T-helper 1 cell treated with Interleukin-12 subunit alpha and Interleukin-12 subunit beta and Interleukin-4 antibody, amounts not matched to agents 30 ng/mL and 1 ng/mL, for 36 hours (primary cell): ENCODE results near the gene RAB11B. TPM values are rescaled to one million over a fixed set of nuclear protein-coding genes. Genes with fewer than 3 reads are reported as not detected.
"Not testable (repeated sequence)": the region's sequence is repeated elsewhere in the genome, so short reads cannot be mapped to it uniquely, and the experiment has no call there.

Experiments used
- intact Hi-C: fragments of 100-400 bp; cut with micrococcal nuclease; formaldehyde crosslinking; loops from one replicate; pipeline ENCODE4 v1.15.1; 2024
- total RNA-seq: library from RNA; stranded (reverse); gene quantifications from 2 replicates; pipeline ENCODE4 v1.2.3, GENCODE V29; 2022

Gene RAB11B
- total RNA-seq, 1 donor from 2014 or later: 93.7 TPM

DNA sequence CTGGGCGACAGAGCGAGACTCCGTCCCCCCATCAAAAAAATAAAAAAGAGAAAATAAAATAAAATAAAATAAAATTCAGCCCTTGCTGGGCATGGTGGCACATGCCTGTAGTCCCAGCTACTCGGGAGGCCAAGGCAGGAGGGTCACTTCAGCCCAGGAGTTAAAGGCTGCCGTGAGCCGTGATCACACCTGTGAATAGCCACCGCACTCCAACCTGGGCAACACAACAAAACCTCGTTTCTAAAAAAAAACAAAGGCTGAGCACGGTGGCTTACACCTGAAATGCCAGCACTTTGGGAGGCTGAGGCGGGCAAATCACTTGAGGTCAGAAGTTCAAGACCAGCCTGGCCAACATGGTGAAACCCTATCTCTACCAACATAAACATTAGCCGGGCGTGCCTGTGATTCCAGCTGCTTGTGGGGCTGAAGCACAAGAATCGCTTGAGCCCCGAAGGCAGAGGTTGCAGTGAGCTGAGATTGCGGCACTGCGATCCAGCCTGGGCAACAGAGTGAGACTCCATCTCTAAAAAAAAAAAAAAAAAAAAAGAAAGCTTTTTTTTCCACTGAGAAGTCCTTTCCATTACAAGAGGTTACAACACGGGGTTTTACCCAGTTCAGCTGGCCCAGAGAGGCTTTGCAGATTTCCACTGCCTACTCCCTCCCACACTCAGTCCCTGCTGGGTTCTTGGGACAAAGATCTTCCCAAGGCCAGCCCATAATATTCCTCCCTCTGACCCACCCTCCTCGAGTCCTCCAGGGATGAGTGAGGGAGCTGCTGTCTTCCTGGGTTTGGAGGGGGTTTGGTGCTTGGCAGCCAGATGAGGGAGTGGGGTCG is 19.8 kb upstream of the RAB11B start:
- intact Hi-C loops: no loop called here

DNA sequence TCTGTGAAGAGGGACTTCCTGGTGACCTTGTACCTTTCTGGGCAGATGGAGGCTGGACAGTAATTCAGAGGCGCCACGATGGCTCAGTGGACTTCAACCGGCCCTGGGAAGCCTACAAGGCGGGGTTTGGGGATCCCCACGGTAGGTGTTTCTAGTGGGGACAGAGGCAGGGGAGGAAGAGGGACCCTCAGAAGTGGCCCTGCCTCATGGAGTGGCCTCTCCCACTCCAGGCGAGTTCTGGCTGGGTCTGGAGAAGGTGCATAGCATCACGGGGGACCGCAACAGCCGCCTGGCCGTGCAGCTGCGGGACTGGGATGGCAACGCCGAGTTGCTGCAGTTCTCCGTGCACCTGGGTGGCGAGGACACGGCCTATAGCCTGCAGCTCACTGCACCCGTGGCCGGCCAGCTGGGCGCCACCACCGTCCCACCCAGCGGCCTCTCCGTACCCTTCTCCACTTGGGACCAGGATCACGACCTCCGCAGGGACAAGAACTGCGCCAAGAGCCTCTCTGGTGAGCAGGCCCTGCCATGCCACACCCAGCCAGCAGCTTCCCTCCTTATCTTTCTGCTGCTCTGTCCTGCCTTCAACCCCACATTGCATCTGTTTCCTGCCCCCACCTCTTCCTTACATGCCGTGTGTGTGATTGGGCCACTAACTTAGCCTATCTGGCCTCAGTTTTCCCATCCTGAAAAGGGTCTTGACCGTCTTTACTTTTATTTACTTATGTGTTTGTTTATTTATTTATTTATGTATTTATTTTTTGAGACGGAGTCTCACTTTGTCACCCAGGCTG is 19.0 kb upstream of the RAB11B start:
- intact Hi-C loops: no loop called here

DNA sequence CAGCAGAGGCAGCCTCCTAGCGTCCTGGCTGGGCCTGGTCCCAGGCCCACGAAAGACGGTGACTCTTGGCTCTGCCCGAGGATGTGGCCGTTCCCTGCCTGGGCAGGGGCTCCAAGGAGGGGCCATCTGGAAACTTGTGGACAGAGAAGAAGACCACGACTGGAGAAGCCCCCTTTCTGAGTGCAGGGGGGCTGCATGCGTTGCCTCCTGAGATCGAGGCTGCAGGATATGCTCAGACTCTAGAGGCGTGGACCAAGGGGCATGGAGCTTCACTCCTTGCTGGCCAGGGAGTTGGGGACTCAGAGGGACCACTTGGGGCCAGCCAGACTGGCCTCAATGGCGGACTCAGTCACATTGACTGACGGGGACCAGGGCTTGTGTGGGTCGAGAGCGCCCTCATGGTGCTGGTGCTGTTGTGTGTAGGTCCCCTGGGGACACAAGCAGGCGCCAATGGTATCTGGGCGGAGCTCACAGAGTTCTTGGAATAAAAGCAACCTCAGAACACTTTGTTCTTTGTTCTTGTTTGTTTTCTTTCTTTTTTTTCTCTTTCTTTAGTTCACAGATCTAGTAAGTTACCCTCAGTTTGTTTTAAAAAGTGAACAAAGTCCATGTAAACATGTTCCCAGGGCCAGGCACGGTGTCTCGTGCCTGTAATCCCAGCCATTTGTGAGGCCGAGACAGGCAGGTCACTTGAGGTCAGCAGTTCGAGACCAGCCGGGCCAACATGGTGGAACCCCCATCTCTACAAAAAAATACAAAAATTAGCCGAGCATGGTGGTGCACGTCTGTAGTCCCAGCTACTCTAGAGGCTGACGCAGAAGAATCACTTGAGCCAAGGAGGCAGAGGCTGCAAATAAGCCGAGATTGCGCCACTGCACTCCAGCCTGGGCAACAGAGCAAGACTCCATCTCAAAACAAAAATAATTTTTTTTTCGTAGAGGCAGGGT is 16.0 kb upstream of the RAB11B start:
- intact Hi-C loops: no loop called here

DNA sequence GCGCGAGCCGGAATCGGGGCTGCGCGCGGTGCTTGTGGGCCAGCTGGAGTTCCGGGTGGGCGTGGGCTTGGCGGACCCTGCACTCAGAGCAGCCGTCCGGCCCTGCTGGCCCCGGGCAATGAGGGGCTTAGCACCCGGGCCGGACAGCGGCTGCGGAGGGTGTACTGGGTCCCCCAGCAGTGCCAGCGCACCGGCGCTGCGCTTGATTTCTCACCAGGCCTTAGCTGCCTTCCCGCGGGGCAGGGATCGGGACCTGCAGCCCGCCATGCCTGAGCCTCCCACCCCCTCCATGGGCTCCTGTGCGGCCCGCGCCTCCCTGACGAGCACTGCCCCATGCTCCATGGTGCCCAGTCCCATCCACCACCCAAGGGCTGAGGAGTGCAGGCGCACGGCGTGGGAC is 14.4 kb upstream of the RAB11B start:
- intact Hi-C loops: not testable (repeated sequence)

DNA sequence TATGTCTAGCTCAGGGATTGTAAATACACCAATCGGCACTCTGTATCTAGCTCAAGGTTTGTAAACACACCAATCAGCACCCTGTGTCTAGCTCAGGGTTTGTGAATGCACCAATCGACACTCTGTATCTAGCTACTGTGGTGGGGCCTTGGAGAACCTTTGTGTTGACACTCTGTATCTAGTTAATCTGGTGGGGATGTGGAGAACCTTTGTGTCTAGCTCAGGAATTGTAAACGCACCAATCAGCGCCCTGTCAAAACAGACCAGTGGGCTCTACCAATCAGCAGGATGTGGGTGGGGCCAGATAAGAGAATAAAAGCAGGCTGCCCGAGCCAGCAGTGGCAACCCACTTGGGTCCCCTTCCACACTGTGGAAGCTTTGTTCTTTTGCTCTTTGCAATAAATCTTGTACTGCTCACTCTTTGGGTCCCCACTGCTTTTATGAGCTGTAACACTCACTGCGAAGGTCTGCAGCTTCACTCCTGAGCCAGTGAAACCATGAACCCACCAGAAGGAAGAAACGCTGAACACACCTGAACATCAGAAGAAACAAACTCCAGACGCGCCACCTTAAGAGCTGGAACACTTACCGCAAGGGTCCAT is 13.7 kb upstream of the RAB11B start:
- intact Hi-C loops: not testable (repeated sequence)

DNA sequence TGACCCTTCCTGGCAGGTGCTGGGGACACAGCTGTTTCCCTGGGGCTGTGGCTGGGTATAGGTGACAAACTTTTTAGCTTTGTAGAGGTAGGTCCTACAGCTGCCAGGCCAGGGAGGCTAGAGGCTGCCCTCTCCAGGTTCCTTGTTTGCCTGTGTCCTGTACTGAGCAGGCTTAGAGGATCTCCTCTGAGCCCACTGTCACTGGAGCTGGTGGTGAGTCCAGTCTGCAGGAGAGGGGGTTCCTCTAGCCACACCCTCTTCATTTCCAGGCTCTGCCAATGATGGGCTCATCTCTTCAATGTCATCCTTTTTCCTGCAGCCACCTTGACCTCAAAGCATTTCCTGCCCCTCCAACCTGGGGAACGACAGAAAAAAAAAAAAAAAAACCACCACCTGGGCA is 12.6 kb upstream of the RAB11B start:
- intact Hi-C loops: no loop called here

DNA sequence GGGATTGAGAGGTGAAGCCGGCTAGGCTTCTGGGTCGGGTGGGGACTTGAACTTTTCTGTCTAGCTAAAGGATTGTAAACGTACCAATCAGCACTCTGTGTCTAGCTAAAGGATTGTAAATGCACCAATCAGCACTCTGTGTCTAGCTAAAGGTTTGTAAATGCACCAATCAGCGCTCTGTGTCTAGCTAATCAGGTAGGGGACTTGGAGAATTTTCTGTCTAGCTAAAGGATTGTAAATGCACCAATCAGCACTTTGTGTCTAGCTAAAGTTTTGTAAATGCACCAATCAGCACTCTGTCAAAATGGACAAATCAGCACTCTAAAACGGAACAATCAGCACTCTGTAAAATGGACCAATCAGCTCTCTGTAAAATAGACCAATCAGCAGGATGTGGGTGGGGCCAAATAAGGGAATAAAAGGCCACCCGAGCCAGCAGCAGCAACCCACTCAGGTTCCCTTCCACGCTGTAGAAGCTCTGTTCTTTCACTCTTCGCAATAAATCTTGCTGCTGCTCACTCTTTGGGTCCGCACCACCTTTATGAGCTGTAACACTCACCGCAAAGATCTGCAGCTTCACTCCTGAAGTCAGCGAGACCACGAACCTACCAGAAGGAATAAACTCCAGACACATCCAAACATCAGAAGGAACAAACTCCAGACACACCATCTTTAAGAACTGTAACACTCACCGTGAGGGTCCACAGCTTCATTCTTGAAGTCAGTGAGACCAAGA is 10.8 kb upstream of the RAB11B start:
- intact Hi-C loops: not testable (repeated sequence)

DNA sequence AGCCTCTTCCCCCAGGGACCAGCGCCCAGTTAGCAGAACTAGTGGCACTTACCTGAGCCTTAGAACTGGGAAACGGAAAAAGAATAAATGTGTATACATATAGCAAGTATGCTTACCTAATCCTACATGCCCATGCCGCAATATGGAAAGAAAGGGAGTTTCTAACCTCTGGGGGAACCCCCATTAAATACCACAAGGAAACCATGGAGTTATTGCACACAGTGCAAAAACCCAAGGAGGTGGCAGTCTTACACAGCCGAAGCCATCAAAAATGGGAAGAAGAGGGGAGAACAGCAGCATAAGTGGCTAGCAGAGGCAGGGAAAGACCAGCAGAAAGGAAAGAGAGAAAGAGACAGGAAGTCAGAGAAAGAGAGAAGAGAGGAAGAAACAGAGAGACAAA is 5.6 kb upstream of the RAB11B start:
- intact Hi-C loops: not testable (repeated sequence)

DNA sequence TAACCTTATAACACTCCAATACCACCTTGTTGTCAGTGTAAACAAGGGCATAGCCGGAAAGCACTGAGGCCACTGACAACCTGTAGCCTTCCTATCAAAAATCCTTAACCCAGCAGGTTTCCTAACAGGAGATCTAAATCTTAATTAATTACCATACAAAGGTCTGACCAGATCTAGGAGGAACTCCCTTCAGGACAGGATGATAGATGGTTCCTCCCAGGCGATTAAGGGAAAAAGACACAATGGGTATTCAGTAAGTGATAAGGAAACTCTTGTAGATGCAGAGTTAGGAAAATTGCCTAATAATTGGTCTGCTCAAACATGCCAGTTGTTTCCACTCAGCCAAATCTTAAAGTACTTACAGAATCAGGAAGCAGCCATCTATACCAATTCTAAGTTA is 5.1 kb upstream of the RAB11B start:
- intact Hi-C loops: not testable (repeated sequence)

DNA sequence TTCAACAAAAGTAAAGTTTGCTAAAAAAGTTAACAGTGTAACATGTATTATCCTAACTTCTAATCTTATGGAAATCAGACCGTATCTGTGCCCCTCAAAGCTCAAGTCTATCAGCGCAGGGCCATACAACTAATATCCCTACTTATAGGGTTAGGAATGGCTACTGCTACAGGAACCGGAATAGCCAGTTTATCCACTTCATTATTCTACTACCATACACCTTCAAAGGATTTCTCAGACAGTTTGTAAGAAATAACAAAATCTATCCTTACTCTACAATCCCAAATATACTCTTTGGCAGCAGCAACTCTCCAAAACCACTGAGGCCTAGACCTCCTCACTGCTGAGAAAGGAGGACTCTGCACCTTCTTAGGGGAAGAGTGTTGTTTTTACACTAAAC is 4.6 kb upstream of the RAB11B start:
- intact Hi-C loops: not testable (repeated sequence)

DNA sequence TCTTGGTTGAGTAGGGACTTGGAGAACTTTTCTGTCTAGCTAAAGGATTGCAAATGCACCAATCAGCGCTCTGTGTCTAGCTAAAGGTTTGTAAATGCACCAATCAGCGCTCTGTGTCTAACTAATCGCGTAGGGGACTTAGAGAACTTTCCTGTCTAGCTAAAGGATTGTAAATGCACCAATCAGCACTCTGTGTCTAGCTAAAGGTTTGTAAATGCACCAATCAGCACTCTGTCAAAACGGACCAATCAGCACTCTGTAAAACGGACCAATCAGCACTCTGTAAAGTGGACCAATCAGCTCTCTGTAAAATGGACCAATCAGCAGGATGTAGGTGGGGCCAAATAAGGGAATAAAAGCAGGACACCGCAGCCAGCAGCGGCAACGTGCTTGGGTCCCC is 3.7 kb upstream of the RAB11B start:
- intact Hi-C loops: not testable (repeated sequence)

DNA sequence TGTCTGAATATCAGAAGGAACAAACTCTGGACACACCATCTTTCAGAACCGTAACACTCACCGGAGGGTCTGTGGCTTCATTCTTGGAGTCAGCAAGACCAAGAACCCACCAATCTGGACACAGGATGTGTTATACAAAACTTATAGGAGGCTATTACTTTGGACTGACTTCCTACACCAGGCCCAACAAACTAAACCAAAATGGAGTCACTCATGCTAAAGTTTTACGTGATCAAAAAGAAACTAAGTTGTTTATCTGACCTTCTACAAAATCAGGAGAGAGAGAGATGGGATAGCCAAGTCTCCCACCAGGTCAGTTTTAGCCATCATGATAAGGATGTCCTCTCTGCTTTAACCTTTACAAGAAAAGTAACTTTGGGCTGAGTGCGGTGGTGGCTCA is 3.2 kb upstream of the RAB11B start:
- intact Hi-C loops: no loop called here

DNA sequence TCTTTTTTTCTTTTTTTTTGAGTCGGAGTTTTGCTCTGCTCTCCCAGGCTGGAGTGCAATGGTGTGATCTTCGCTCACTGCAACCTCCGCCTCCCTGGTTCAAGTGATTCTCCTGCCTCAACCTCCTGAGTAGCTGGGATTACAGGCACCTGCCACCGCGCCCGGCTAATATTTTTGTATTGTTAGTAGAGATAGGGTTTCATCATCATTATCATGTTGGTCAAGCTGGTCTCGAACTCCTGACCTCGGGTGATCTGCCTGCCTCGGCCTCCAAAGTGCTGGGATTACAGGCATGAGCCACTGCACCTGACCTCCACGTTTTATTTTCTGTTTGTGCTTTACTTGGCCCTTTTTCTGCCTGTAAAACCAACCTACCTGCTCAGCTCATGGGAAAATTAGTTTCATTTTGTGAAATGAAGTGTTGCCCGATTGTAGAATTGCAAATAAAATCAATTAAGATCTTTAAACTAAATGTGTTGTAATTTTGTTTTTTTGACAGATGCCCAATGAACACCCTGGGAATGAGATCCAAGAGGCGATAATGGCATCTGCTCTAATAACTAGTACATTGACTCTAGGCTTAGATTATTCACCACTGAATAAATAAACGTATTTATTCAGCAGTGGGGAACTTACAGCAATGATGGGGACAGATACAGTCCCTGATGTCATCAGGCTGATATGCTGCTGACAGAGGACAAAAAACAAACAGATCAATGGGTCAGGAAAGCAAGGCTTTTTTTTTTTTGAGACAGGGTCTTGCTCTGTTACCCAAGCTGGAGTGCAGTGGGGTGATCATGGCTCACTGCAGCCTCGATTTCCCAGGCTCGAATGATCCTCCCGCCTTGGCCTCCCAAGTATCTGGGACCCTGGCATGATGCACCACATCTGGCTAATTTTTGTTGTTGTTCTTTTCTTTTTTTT is 2.2 kb upstream of the RAB11B start:
- intact Hi-C loops: no loop called here

DNA sequence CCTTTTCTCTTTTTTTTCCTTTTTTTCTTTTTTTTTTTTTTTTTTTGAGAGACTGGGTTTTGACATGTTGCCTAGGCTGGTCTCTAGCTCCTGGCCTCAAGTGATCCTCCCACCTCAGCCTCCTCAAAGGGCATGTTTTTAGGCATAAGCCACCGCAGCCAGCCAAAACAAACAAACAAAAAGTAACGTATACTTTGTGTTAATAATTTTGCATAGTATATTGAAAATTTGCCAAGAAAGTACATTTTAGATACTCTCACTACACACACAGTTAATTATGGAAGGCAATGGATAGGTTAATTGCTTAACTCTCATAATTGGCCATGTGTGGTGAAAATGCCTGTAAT is 1.6 kb upstream of the RAB11B start:
- intact Hi-C loops: no loop called here

DNA sequence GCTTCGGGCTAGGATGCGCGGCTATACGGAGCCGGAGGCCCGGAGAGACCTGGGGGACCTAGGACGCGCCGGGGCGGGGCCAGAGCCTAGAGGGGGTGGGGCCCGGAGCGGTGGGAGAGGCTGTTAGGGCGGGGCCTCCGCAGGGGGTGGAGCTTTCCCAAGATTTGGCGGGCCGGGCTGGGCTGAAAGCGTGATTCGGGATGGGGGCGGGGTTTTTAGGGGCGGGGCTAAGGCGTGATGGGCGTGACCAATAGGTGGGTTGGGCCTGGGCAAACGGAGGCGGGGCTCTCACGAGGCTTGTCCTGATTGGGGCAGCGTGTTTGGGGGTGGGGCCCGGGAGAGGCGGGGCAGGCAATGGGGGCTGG is 439 bp downstream of the RAB11B start:
- intact Hi-C loops: loop anchor here (1.0 to 5.0 kb wide), 15 partner anchors 23 to 1653 kb away; partner anchors contain the start of genes ANGPTL4, CD320, GPR108 and HNRNPM

DNA sequence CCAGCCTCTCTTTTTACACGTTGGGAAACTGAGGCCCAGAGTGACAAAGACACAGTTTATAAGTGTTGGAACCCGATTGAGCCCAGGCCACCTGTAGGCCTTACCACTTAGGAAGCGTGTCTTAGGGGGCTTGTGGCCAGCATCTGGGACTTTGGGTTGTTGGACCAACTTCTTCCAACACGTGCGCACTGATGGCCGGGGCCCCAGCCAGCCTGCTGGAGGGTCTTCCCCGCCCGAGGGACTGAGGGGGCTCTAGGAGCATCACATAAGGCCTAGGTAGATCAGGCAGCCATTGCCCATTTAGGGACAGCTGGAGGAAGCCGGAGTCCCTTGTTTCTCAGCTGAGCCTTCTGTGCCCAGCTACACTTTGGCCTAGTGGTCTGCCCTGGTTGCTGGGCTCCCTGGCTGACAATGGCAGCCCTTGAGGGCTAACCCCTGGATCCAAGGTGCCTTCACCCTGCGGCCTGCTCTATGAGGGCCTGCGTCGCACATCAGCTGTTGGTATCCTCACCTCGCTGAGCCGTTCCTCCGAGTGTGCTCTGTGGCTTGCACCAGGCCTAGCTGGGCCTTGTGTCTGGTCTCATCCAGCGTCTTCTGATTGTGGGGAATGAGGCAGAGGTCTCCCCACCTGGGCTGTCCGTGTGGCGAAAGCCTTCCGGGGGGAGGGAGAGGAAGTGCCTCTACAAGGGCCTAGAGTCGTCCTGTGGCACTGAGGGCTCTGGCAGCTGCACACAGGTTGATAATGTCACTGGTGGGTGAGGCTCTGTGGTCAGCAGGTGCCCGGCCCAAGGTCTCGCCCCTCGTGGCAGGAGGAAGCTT is 1.2 kb downstream of the RAB11B start:
- intact Hi-C loops: loop anchor here (5.0 kb wide), 2 partner anchors 124 to 1654 kb away; partner anchors contain the start of genes GPR108 and TRIP10

DNA sequence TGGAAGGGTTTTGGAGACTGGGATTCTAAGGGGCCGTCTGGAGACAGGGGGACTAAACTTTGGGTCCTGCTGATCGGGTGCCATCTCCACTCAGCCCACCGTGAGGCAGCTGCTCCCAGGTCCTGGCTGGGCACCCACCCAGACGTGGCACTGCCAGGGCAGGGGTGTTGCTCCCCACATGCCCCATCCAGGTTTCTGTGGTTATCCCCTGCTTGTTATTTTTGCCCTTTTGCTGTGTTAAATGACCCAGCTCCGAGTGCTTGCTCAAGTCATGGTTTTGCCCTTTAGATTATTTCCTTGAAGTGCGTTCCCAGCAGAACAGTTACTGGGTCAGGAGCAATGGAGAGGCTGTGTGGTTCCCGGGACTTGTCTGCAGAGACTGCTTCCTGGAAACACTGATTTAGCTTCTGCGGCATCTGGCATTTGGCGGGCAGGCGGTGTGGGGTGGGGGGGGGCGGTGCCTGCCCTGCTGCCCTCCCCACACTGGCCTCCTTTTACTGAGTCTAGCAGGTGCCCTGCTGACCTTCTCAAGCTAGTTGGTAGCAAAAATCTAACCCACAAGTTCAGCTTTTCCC is 1.9 kb downstream of the RAB11B start:
- intact Hi-C loops: loop anchor here (5.0 kb wide), 2 partner anchors 125 to 1655 kb away; partner anchors contain the start of genes GPR108 and TRIP10
